Measurements from ENCODE around the gene HDAC4. TPM values are rescaled to one million over a fixed set of nuclear protein-coding genes. Genes with fewer than 3 reads are reported as not detected.

The HDAC4 gene
- total and polyA plus RNA-seq, 4 donors = 2.9 to 37.2 (median 4.4) TPM

GRCh38 chr2:239130041-239130440 is 270.8 kb downstream of the HDAC4 start:
- DNase-seq (ENCODE audit: low spot score) = no peak
- 92% methylated on average over 9 of the region's 9 CpGs for WGBS
- Histone ChIP-seq H3K36me3 (ENCODE audit: control insufficient read depth in 4 of 4, insufficient read depth in 3 of 4, low read depth in 1 of 4, low read length in 3 of 4) (peaks cover 5 to 56% (median 17%) of the 10 kb centered on the region in 4 donors), H3K9ac (ENCODE audit: low read depth in 1 of 2, low read length in 2 of 2) (no peak overlapping the region), H3K4me1 (ENCODE audit: control insufficient read depth in 4 of 4, insufficient read depth in 4 of 4, low read length in 3 of 4) (no peaks in the 10 kb centered on the region), H3K9me3 (ENCODE audit: control insufficient read depth in 4 of 4, low read length in 3 of 4) (no peaks in the 10 kb centered on the region), H3K27ac (ENCODE audit: low read depth in 1 of 2, low read length in 2 of 2) (no peak overlapping the region), H3K4me3 (ENCODE audit: low read depth in 1 of 3, low read length in 3 of 3) (no peak overlapping the region), H3K27me3 (ENCODE audit: control insufficient read depth in 4 of 4, insufficient read depth in 4 of 4, low read length in 3 of 4) (no peaks in the 10 kb centered on the region)
- TF ChIP-seq MAX (IDR thresholded peaks at IDR 0.05) = no peak
- no peak for TF ChIP-seq HNF4G (IDR thresholded peaks at IDR 0.05)
- TF ChIP-seq JUND (IDR thresholded peaks at IDR 0.05) = no peak
- TF ChIP-seq HNF4A (conservative IDR thresholded peaks at IDR 0.05) = no peak
- no peak for TF ChIP-seq RXRA (IDR thresholded peaks at IDR 0.05)
- no peak for TF ChIP-seq ZBTB33 (IDR thresholded peaks at IDR 0.05)
- TF ChIP-seq REST (IDR thresholded peaks at IDR 0.05) = no peak
- TF ChIP-seq ATF3 (IDR thresholded peaks at IDR 0.05) = no peak
- TF ChIP-seq GABPA (IDR thresholded peaks at IDR 0.05 in 1 of 2, conservative IDR thresholded peaks at IDR 0.05 in 1 of 2) = no peak
- TF ChIP-seq TAF1 (conservative IDR thresholded peaks at IDR 0.05) = no peak

- Histone ChIP-seq H3K27ac (ENCODE audit: low read depth in 1 of 2, low read length in 2 of 2) (no peak overlapping the region), H3K4me3 (ENCODE audit: low read depth in 1 of 3, low read length in 3 of 3) (no peak overlapping the region), H3K9ac (ENCODE audit: low read depth in 1 of 2, low read length in 2 of 2) (no peak overlapping the region), H3K36me3 (ENCODE audit: control insufficient read depth in 4 of 4, insufficient read depth in 3 of 4, low read depth in 1 of 4, low read length in 3 of 4) (peaks cover 2 to 60% (median 18%) of the 10 kb centered on the region in 4 donors), H3K4me1 (ENCODE audit: control insufficient read depth in 4 of 4, insufficient read depth in 4 of 4, low read length in 3 of 4) (no peaks in the 10 kb centered on the region), H3K9me3 (ENCODE audit: control insufficient read depth in 4 of 4, low read length in 3 of 4) (no peaks in the 10 kb centered on the region), H3K27me3 (ENCODE audit: control insufficient read depth in 4 of 4, insufficient read depth in 4 of 4, low read length in 3 of 4) (no peaks in the 10 kb centered on the region)
- WGBS = 93% methylated on average over 8 of the region's 8 CpGs
- no peak for DNase-seq (ENCODE audit: low spot score)
- no peak for TF ChIP-seq MAX (IDR thresholded peaks at IDR 0.05)
- no peak for TF ChIP-seq FOXA1 (IDR thresholded peaks at IDR 0.05)
- no peak for TF ChIP-seq ATF3 (IDR thresholded peaks at IDR 0.05)
- no peak for TF ChIP-seq REST (IDR thresholded peaks at IDR 0.05)
- TF ChIP-seq FOXA2 (IDR thresholded peaks at IDR 0.05) = no peak
- no peak for TF ChIP-seq EGR1 (IDR thresholded peaks at IDR 0.05; ENCODE audit: low read depth in 2 of 2)
- TF ChIP-seq RAD21 (IDR thresholded peaks at IDR 0.05) = no peak
- TF ChIP-seq CTCF (IDR thresholded peaks at IDR 0.05; ENCODE audit: low read depth, low read length, missing input control) = no peak
- TF ChIP-seq GABPA (IDR thresholded peaks at IDR 0.05 in 1 of 2, conservative IDR thresholded peaks at IDR 0.05 in 1 of 2) = no peak
- no peak for TF ChIP-seq SP1 (IDR thresholded peaks at IDR 0.05)
- no peak for TF ChIP-seq NR2F2 (IDR thresholded peaks at IDR 0.05)
Measured at GRCh38 chr2:239129147-239129920, 271.5 kb downstream of the HDAC4 start.
